ENCODE data around the gene RNF166.

The RNF166 gene

DNA sequence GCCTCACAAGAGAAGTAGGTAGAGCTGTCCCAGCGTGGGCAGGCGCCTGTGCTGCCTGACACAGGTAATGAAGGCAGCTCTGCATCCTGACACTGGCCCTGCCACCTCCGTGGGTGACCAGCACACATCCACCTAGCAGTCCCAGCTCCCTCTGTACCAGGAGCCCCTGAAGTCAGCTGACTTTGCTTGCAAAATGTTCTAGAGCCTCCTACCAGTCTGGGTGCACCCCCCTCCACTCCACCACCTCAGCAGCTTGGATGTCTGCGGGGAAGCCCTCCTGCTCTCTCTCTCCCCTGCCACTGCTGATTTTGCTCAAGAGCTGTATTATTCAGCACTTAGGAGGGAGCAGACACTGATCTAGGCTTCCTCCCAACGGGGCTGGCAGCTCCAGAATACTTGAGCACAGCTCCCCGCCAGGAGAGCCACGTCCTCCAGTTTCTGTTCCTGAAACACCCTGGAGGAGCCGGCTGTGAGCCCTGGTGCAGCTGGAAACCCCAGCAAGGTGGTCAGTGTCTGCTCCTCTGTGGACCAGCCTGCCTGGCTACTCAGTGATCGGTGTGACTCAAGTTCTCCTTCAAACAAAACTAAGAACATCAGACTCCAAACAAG lies 1.0 kb downstream of the RNF166 start:
- DNase-seq = no peak

DNA sequence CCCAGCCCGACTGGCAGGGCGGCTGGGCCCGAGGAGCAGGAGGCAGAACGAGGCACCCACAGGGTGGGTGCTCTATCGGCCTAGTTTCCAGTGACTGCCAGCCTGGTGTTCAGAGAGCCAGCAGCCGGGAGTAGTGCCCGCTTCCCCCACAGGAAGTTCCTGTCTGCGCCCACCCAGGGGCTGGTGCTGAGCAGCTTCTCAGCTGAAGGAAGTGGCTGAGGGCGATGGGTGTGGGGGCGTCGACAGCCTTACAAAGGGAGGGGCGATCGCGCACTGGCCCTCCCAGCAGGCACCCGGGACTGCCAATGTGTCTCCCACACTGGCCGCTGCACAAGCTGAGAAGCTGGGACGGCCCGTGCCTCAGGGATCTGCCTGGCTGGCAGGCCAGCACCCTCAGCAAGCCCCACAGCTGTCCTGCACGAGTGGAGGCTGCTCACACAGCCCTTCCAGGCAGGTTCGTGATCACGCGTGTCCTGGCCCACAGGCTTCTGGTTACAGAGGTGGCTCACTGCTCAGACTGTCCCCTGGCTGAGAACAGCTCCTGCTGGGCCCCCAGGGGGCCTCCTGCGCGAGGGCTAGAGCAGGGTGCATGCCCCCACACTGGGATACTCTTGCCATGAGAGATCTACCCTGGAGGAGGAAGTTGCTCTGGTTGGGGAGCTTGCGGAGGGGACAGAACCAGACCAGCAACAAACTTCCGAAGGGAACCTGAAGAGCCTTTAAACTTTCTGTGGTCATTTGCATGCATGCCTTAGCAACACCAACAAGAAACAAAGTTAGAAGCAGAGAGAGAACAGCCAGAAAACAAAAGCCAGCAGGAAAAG lies 2.5 kb downstream of the RNF166 start:
- DNase-seq = no peak

DNA sequence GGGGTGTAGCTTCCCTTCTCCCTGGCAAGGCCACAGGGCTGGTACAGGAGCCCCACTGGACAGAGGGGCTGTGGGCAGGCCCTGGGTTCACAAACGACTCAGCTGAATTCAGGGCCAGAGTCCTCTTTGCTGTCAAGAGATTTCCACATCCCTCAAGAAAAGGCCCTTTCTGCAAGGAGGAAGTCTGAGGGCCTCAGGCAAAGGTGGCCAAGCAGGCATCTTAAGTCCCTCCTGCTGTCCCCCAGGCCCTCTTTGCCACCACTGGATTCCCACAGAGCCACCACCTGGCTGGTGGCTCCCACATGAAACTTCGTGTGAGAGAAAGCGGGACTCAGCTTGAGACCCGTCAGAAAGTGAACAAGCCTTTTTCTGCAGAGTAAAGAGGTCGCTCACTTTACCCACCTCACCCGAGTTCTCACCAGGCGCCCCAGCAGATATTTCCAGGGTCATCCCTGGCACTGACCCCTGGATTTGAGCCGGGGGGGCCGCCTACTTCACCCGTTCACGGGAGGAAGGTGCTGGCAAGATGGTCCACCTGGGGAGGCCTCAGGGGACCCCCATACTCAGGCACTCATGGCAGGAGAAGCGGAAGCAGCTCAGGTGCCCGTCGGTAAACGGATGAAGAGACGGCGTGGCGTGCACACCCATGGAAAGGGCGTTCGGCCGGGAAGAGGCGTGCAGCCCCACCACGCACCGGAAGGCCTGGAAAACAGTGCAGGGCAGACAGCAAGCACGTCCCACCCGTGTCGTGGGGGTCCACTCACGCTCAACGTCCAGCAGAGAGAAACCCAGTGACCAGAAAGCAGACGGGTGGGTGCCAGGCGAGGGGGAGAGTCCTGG lies 3.6 kb downstream of the RNF166 start:
- DNase-seq = no peak

DNA sequence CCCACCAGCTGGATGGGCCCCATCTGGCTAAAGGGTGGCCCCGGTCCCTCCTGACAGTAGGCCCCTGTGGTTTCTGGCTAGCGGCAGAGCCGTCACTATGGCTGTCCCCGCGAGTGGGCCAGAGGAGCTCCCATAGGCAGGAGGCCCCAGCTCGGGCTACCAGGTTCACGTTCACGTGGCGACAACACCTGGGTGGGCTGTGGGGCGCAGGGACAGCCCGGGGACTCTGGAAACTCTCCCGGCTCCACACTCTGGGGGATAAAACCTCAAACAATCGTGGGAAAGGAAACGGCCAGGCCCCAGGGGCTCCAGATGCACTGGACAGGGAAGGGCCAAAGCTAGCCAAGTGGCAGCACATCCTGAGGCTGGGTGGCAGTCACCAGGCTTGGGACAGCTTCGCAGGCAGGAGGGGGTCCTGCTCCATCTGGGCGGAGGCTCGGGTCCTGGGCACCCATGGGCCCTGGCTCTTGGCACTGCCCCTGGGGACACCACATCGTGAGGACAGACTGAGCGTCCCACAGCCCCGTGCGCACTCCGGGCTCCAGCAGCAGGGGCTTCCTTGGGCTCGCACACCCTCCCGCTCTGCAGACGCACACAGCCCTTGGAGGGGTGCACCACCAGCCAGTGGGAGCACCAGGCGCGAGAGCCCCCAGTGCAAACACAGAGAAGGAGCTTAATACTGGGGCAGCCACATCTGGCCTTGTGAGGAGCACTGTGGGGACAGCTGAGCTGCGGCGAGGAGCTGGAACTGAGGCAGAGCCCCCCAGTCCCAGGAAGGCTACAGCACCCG lies 4.4 kb downstream of the RNF166 start:
- no peak for DNase-seq

GRCh38 chr16:88700636-88701482 lies 5.3 kb downstream of the RNF166 start:
- no peak for DNase-seq

- no peak for DNase-seq
These were observed 5.9 kb downstream of the RNF166 start for GRCh38 chr16:88700322-88700635.

DNA sequence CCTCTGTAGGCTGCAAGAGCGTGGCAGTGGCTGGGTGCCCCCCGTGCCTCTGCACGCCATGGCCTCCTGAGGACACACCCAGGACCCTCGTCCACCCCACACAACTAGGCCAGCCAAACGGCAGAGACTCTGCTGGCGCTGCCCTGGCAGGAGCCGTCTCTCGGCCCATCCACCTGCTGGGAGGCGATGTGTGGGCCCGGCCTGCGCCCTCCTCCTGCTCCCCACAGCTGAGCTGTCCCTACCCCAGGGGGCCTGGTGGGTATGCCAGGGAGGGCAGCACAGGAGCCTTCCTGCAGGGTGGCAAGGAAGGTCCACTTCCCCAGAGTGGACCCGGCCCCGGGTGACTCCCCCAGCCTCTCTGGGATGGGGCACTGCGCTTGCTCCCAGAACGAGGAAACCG lies 7.0 kb downstream of the RNF166 start:
- no peak for DNase-seq

DNA sequence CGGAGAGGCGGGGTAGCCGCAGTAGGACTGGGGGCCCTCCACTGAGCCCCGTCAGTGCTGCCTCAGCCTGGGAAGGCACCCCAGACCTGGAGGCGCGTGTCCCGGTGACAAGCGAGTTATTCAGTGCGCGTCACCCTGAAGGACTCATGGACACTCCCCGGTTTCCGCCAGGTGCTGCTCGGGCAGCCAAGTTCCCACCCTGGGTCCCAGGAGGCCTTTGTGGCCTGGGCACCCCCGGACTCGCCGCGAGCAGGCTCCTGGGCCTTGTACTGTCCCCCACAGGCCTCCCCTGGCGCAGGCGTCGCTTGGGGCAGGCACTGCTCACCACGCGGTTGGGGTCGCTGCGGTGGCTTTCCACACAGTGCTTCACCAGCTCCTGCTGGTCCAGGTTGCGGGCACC lies 7.6 kb downstream of the RNF166 start:
- DNase-seq = no peak

- no peak for DNase-seq
These were observed 8.2 kb downstream of the RNF166 start for GRCh38 chr16:88697831-88698615.

GRCh38 chr16:88697116-88697830 lies 8.9 kb downstream of the RNF166 start:
- no peak for DNase-seq

GRCh38 chr16:88696441-88696840 lies 9.8 kb downstream of the RNF166 start:
- DNase-seq = no peak

DNA sequence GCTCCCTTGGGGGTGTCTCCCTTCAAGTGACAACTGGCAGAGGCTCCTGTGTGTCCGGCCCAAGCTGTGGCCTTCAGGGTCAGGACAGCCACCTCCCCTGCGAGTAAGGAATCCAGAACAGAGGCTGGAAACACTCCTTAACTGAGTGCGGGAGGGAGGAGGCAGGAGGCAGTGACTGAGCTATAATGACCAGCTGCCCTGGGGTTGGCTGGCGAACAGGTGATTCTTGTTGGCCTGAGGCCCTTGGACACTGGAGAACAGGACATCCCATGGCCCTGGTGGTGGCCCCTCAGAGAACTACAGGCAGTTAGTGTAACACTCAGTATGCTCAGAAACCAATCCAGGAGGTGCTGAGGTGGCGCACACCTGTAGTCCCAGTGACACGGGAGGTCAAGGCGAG lies 10.5 kb downstream of the RNF166 start:
- no peak for DNase-seq

- no peak for DNase-seq
These were observed 11.0 kb downstream of the RNF166 start for GRCh38 chr16:88695218-88695617.

- no peak for DNase-seq
These were observed 11.8 kb downstream of the RNF166 start for GRCh38 chr16:88694221-88695087.

DNA sequence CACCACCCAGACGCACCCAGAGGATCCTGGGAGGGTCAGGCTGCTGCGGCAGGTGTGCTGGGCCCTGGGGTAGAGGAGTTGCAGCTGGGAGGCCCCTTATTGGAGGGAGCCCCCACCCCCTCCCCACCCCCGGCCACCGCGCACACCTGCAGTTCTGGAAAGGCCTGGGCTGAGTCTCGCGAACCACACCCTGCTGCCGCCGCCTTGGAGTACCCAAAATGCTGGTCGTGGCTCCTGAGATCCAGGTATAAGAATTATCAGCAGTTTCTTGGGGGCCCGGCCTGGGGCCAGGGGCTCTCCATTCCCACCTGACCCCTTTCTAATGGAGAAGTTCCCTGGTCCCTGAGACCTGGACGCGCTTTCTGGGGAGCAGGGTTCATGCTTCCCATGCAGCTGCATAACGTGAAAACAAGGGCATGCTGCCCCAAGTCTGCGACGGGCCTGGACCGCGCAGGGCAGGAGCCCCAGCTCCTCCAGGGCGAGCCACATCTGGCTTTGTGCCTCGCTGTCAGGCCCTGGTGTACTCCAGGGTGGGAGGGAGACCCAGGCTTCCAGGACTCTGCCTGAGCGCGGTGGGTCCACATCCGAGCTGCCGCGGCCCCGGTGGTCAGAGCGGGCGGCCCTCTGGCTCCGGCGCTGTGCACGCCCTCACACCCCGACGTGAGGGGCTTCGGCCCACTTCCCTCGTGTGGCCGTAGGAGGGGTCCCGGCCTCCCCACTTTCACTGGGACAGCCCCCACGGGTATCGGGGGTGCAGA lies 12.6 kb downstream of the RNF166 start:
- no peak for DNase-seq

GRCh38 chr16:88692861-88693260 lies 13.3 kb downstream of the RNF166 start:
- no peak for DNase-seq

GRCh38 chr16:88691924-88692560 lies 14.2 kb downstream of the RNF166 start:
- DNase-seq = no peak

GRCh38 chr16:88691129-88691813 lies 14.9 kb downstream of the RNF166 start:
- no peak for DNase-seq

All from NCI-H748 treated with DMSO at 0.1 percent for 48 hours (cell line).